HG02870 (cell line): ENCODE data around the gene MAGI1.

Experiments used
- ATAC-seq: cut with Tn5 transposase; IDR thresholded peaks from one replicate; pipeline ENCODE4 v1.9.1; 2021; ENCODE audit warnings: mild to moderate bottlenecking, moderate library complexity; ENCODE audit not compliant: unreplicated experiment

Gene MAGI1

DNA sequence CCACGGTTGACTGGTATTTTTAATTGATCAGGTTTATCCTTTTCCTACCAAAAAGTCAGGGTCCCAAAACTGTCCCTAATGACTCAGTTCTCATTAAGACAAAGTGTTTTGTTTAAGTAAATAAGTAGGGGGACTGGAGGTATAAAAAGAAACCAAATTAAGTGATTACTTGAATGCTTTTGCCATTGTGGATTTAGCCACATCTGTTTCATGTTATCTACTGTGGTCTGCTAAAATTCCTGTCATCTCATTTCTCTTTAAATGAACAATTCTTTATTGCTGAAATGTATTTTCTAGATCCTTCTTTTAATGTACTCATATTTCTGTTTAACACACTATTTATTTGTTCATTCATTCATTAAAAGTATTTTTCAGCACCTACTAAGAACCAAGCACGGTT lies 725.1 kb downstream of the MAGI1 start:
- no peak for ATAC-seq

DNA sequence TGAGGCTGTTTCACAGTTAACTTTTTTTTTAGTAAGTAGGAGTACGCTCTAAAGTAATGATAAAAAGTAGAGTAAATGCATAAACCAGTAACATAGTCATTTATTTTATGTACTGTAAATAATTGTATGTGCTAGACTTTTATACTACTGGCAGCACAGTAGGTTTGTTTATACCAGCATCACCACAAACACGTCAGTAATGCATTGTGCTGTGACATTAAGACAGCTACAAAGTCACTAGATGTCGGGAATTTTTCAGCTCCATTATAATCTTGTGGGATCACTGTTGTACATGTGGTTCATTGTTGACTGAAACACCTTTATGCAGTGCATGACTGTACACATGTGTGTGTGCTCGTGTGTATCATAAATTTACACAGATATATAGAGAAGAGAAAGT lies 732.9 kb downstream of the MAGI1 start:
- ATAC-seq: no peak
